K562 (cell line): Measurements from ENCODE around the gene ANKRD23. TPM values are rescaled to one million over a fixed set of nuclear protein-coding genes. Genes with fewer than 3 reads are reported as not detected.

Experiments used
- ATF3 ChIP-seq, 2 experiments: fragments of 450-650 bp in 1 of 2; sonication (generic) in 1 of 2; formaldehyde crosslinking in 1 of 2; IDR thresholded peaks in 1 of 2; conservative IDR thresholded peaks in 1 of 2; 2 replicates each; pipeline versions ENCODE4 v1.6.1 to v1.8.1; 2016 to 2023; ENCODE audit warnings: mild to moderate bottlenecking in 2 of 2, moderate library complexity in 2 of 2, inconsistent platforms in 1 of 2, missing genetic modification reagents in 1 of 2
- CXXC5 ChIP-seq: fragments of 250-450 bp; sonication (Bioruptor Pico); IDR thresholded peaks from 2 replicates; pipeline ENCODE4 v1.8.0; 2022; ENCODE audit warnings: inconsistent platforms, mild to moderate bottlenecking, moderate library complexity
- E2F1 ChIP-seq: sonication (generic); formaldehyde crosslinking; IDR thresholded peaks from 2 replicates; pipeline ENCODE4 v1.8.1; 2023; ENCODE audit warnings: mild to moderate bottlenecking, missing genetic modification reagents, moderate library complexity
- EP400 ChIP-seq: fragments of 450-650 bp; IDR thresholded peaks from 2 replicates; pipeline ENCODE4 v1.6.1; 2017; ENCODE audit warnings: antibody characterized with exemption, mild to moderate bottlenecking, moderate library complexity
- GABPB2 ChIP-seq: fragments of 250-450 bp; sonication (Bioruptor Pico); conservative IDR thresholded peaks from 2 replicates; pipeline ENCODE4 v1.5.1; 2021; ENCODE audit warnings: mild to moderate bottlenecking
- TBL1XR1 ChIP-seq, 2 experiments: IDR thresholded peaks; 2 replicates each; pipeline ENCODE4 v1.6.1; 2012; ENCODE audit warnings: improper control_type of control experiment in 2 of 2, low read length in 2 of 2, mild to moderate bottlenecking in 1 of 2
- TCF3 ChIP-seq: sonication (generic); formaldehyde crosslinking; IDR thresholded peaks from 2 replicates; pipeline ENCODE4 v1.4.0; 2020; ENCODE audit warnings: mild to moderate bottlenecking, missing genetic modification reagents
- ZNF518B ChIP-seq: fragments of 250-450 bp; sonication (Bioruptor Pico); IDR thresholded peaks from 2 replicates; pipeline ENCODE4 v1.5.0; 2021; ENCODE audit warnings: mild to moderate bottlenecking, moderate library complexity
- polyA plus RNA-seq, 8 experiments: library from polyadenylated mRNA; depleted of rRNA in 4 of 8; stranded (reverse) in 5 of 8; unstranded in 3 of 8; fragments of >200 nt; fragmentation: Nextera tagmentation in 2 of 8; fragmentation: Illumina TruSeq in 1 of 8; extraction: Ambion mirVana in 2 of 8; extraction: Trizol in 1 of 8; gene quantifications; 2 replicates each; pipeline versions ENCODE4 v1.2.1 to v1.2.3, GENCODE V29; 2011 to 2014; ENCODE audit warnings: inconsistent platforms in 1 of 8, missing spikeins in 1 of 8
- total RNA-seq, 7 experiments: library from RNA; depleted of rRNA in 6 of 7; stranded (reverse); fragments of >200 nt in 6 of 7; fragmentation: Illumina TruSeq in 2 of 7; extraction: Trizol in 2 of 7; gene quantifications; 2 replicates each; pipeline versions ENCODE4 v1.2.1 to v1.2.3, GENCODE V29; 2011 to 2021; ENCODE audit warnings: low replicate concordance in 1 of 7
- TF ChIP-seq, protein P1 (sequence below): IDR thresholded peaks from 2 replicates; pipeline ENCODE4 v1.6.1; 2016; ENCODE audit warnings: missing genetic modification characterization, missing compliant biosample characterization
- TF ChIP-seq, protein P2 (sequence below): sonication (generic); formaldehyde crosslinking; IDR thresholded peaks from 2 replicates; pipeline ENCODE4 v1.8.0; 2023; ENCODE audit warnings: missing genetic modification reagents, mild to moderate bottlenecking, borderline replicate concordance
- TF ChIP-seq, protein P3 (sequence below), 2 experiments: fragments of 450-650 bp; IDR thresholded peaks; 2 replicates each; pipeline ENCODE4 v1.6.1; 2016

Gene ANKRD23
- total and polyA plus RNA-seq, 9 of the 15 experiments (the other 6 are each of a cell fraction or from before 2014, with no cell fraction given) = 0.32 to 4.8 (median 2.8) TPM

DNA sequence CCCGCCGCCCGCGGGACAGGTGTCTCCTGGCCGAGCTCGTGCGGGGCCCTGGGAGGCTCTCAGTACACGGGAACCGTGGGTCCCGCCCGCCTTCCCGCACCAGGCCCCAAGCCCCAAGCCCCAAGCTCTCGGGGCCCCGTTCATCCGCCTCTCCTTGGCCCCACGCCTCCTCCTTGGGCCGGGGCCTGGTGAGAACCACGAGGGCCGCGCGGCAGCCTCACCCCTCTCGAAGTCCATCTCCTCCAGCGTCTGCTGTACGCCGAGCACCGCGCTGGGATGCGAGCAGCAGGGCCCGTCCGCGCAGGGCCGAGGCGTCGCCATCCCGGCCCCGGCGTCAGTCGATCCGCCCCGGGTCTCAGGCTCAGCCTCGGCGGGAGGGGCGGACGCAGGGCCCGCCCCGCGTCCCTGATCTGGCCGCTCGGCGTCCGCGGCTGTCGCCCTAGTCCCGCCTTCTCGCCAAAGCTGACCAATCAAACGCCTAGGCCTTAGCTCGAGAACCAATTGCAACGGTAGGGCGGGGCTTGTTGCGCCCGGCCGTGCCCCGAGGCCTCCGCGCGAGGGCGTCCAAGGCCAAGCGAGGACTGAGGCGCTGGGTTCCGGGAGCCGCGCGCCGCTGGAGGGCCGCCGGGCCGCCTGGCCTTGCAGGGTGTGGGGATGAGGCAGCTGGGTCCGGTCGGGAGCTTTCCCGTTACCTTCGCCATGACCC lies 14.0 kb upstream of the ANKRD23 start, which contains the start of gene ANKRD39 (continued):
- peak; percentile 52; the same call in 1 of the 2 replicates for TF ChIP-seq E2F1
- no peak for TF ChIP-seq ATF3 (IDR thresholded peaks at IDR 0.05)
- TF ChIP-seq ATF3 (CRISPR knock-in tag; conservative IDR thresholded peaks at IDR 0.05) = no peak
- TF ChIP-seq EP400 = no peak
- TF ChIP-seq, protein P1, sequence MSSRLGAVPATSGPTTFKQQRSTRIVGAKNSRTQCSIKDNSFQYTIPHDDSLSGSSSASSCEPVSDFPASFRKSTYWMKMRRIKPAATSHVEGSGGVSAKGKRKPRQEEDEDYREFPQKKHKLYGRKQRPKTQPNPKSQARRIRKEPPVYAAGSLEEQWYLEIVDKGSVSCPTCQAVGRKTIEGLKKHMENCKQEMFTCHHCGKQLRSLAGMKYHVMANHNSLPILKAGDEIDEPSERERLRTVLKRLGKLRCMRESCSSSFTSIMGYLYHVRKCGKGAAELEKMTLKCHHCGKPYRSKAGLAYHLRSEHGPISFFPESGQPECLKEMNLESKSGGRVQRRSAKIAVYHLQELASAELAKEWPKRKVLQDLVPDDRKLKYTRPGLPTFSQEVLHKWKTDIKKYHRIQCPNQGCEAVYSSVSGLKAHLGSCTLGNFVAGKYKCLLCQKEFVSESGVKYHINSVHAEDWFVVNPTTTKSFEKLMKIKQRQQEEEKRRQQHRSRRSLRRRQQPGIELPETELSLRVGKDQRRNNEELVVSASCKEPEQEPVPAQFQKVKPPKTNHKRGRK (tag) = no peak
- TF ChIP-seq TCF3 = peak; percentile 23; the same call in 1 of the 2 replicates
- peak in 1 of 2 experiments; percentile 6; a peak in 1 of 4 replicates for TF ChIP-seq TBL1XR1 (IDR thresholded peaks at IDR 0.05; ENCODE audit: low read length in 2 of 2)
- TF ChIP-seq, protein P2, sequence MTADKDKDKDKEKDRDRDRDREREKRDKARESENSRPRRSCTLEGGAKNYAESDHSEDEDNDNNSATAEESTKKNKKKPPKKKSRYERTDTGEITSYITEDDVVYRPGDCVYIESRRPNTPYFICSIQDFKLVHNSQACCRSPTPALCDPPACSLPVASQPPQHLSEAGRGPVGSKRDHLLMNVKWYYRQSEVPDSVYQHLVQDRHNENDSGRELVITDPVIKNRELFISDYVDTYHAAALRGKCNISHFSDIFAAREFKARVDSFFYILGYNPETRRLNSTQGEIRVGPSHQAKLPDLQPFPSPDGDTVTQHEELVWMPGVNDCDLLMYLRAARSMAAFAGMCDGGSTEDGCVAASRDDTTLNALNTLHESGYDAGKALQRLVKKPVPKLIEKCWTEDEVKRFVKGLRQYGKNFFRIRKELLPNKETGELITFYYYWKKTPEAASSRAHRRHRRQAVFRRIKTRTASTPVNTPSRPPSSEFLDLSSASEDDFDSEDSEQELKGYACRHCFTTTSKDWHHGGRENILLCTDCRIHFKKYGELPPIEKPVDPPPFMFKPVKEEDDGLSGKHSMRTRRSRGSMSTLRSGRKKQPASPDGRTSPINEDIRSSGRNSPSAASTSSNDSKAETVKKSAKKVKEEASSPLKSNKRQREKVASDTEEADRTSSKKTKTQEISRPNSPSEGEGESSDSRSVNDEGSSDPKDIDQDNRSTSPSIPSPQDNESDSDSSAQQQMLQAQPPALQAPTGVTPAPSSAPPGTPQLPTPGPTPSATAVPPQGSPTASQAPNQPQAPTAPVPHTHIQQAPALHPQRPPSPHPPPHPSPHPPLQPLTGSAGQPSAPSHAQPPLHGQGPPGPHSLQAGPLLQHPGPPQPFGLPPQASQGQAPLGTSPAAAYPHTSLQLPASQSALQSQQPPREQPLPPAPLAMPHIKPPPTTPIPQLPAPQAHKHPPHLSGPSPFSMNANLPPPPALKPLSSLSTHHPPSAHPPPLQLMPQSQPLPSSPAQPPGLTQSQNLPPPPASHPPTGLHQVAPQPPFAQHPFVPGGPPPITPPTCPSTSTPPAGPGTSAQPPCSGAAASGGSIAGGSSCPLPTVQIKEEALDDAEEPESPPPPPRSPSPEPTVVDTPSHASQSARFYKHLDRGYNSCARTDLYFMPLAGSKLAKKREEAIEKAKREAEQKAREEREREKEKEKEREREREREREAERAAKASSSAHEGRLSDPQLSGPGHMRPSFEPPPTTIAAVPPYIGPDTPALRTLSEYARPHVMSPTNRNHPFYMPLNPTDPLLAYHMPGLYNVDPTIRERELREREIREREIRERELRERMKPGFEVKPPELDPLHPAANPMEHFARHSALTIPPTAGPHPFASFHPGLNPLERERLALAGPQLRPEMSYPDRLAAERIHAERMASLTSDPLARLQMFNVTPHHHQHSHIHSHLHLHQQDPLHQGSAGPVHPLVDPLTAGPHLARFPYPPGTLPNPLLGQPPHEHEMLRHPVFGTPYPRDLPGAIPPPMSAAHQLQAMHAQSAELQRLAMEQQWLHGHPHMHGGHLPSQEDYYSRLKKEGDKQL (CRISPR knock-in tag) = no peak
- TF ChIP-seq ZNF518B (CRISPR knock-in tag) = no peak
- TF ChIP-seq CXXC5 (CRISPR knock-in tag) = peak; percentile 88
- TF ChIP-seq GABPB2 (CRISPR knock-in tag) = no peak
- TF ChIP-seq, protein P3, sequence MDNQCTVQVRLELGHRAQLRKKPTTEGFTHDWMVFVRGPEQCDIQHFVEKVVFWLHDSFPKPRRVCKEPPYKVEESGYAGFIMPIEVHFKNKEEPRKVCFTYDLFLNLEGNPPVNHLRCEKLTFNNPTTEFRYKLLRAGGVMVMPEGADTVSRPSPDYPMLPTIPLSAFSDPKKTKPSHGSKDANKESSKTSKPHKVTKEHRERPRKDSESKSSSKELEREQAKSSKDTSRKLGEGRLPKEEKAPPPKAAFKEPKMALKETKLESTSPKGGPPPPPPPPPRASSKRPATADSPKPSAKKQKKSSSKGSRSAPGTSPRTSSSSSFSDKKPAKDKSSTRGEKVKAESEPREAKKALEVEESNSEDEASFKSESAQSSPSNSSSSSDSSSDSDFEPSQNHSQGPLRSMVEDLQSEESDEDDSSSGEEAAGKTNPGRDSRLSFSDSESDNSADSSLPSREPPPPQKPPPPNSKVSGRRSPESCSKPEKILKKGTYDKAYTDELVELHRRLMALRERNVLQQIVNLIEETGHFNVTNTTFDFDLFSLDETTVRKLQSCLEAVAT (IDR thresholded peaks at IDR 0.05) = peak in 1 of 2 experiments; percentile 54; a peak in 1 of 4 replicates
